H1 (cell line): Measurements from ENCODE around the gene CEP250. TPM values are rescaled to one million over a fixed set of nuclear protein-coding genes. Genes with fewer than 3 reads are reported as not detected.

Experiments
- CTCF ChIA-PET: fragments of 300-600 bp; sonication (Branson Sonifier 250); formaldehyde crosslinking; loops from one replicate; lab custom pipeline; 2021; ENCODE audit not compliant: partially characterized antibody; lab: Charles Lee
- POLR2A ChIA-PET: fragments of 300-600 bp; sonication (Branson Sonifier 250); formaldehyde crosslinking; loops from one replicate; lab custom pipeline; 2021; ENCODE audit warnings: inconsistent platforms; ENCODE audit not compliant: partially characterized antibody; lab: Charles Lee
- DNase-seq, 2 experiments: peaks; one replicate each; pipeline versions ENCODE4 v3.0.0 to v3.0.0-alpha.2; 2010 to 2022; ENCODE audit warnings: low spot score in 2 of 2, low read depth in 1 of 2, mixed read lengths in 1 of 2
- FAIRE-seq: peaks from 2 replicates; lab custom pipeline; 2011; peaks lifted over from hg19 to GRCh38; lab: Jason Lieb, UNC
- H2AFZ ChIP-seq: 2 replicates; pipeline ENCODE4 v1.8.1; 2012; ENCODE audit warnings: low read length, inconsistent platforms
- H2AK5ac ChIP-seq: 2 replicates; pipeline ENCODE4 v1.6.1; 2013; ENCODE audit warnings: low read depth, low read length
- H2BK120ac ChIP-seq: replicated peaks from 2 replicates; pipeline ENCODE3; 2013; ENCODE audit warnings: low read depth, low read length, inconsistent platforms
- H2BK12ac ChIP-seq: 2 replicates; pipeline ENCODE4 v1.6.1; 2013; ENCODE audit warnings: low read depth, low read length
- H2BK15ac ChIP-seq: 2 replicates; pipeline ENCODE4 v1.6.1; 2013; ENCODE audit warnings: low read length
- H2BK20ac ChIP-seq: 2 replicates; pipeline ENCODE4 v1.6.1; 2013; ENCODE audit warnings: low read length
- H2BK5ac ChIP-seq: 2 replicates; pipeline ENCODE4 v1.6.1; 2013; ENCODE audit warnings: low read depth, low read length
- H3K14ac ChIP-seq: 2 replicates; pipeline ENCODE4 v1.6.1; 2013; ENCODE audit warnings: inconsistent platforms; ENCODE audit not compliant: insufficient read length
- H3K18ac ChIP-seq: 2 replicates; pipeline ENCODE4 v1.6.1; 2013; ENCODE audit warnings: low read length; ENCODE audit errors: extremely low read depth
- H3K23ac ChIP-seq: 2 replicates; pipeline ENCODE4 v1.6.1; 2013; ENCODE audit warnings: inconsistent platforms; ENCODE audit not compliant: insufficient read length
- H3K23me2 ChIP-seq: 2 replicates; pipeline ENCODE4 v1.6.1; 2013; ENCODE audit warnings: low read depth, low read length
- H3K27ac ChIP-seq: 2 replicates; pipeline ENCODE4 v1.6.1; 2011; ENCODE audit warnings: low read depth, low read length, inconsistent platforms
- H3K27me3 ChIP-seq, 4 experiments: replicated peaks in 1 of 4; 1 replicate in 1 of 4; 2 replicates in 3 of 4; pipeline versions ENCODE4 v1.6.1 to v1.8.1; 2011 to 2013; ENCODE audit warnings: low read length in 3 of 4, mild to moderate bottlenecking in 3 of 4, inconsistent platforms in 2 of 4, mixed read lengths in 2 of 4, moderate library complexity in 1 of 4; ENCODE audit not compliant: control insufficient read depth in 3 of 4, insufficient read depth in 3 of 4; ENCODE audit errors: extremely low read depth in 1 of 4
- H3K36me3 ChIP-seq, 4 experiments: 2 replicates each; pipeline versions ENCODE4 v1.6.1 to v1.8.1; 2011 to 2013; ENCODE audit warnings: mild to moderate bottlenecking in 4 of 4, low read length in 3 of 4, moderate library complexity in 2 of 4, control low read depth in 1 of 4, inconsistent platforms in 1 of 4; ENCODE audit not compliant: insufficient read depth in 4 of 4, control insufficient read depth in 2 of 4
- H3K4ac ChIP-seq: replicated peaks from 2 replicates; pipeline ENCODE3; 2013; ENCODE audit warnings: low read length, low read depth, mixed read lengths, inconsistent platforms; ENCODE audit not compliant: insufficient read length
- H3K4me1 ChIP-seq, 4 experiments: replicated peaks in 1 of 4; 1 replicate in 1 of 4; 2 replicates in 3 of 4; pipeline versions ENCODE4 v1.6.1 to v1.8.1; 2011 to 2013; ENCODE audit warnings: low read length in 3 of 4, inconsistent platforms in 2 of 4, mixed read lengths in 1 of 4; ENCODE audit not compliant: insufficient read depth in 4 of 4, control insufficient read depth in 3 of 4
- H3K4me2 ChIP-seq, 2 experiments: 2 replicates each; pipeline versions ENCODE4 v1.6.1 to v1.8.1; 2011 to 2013; ENCODE audit warnings: low read depth in 2 of 2, low read length in 2 of 2, control low read depth in 1 of 2, inconsistent platforms in 1 of 2, mild to moderate bottlenecking in 1 of 2; ENCODE audit not compliant: insufficient read depth in 1 of 2
- H3K4me3 ChIP-seq, 4 experiments: fragments of 200-600, 300-600 bp in 1 of 4; sonication (generic), shearing (Covaris generic), sonication (Bioruptor Twin) in 1 of 4; 2 replicates each; pipeline versions ENCODE4 v1.5.1 to v1.8.1; 2011 to 2016; ENCODE audit warnings: low read length in 4 of 4, low read depth in 3 of 4, control low read depth in 2 of 4, inconsistent platforms in 2 of 4, mild to moderate bottlenecking in 2 of 4, mixed read lengths in 1 of 4, moderate library complexity in 1 of 4; ENCODE audit not compliant: insufficient read depth in 2 of 4; ENCODE audit errors: extremely low read depth in 1 of 4
- H3K56ac ChIP-seq: replicated peaks from 2 replicates; pipeline ENCODE3; 2013; ENCODE audit warnings: low read depth, mild to moderate bottlenecking, mixed read lengths, low read length, inconsistent platforms; ENCODE audit not compliant: insufficient read length
- H3K79me1 ChIP-seq: 2 replicates; pipeline ENCODE4 v1.6.1; 2013; ENCODE audit warnings: low read depth, low read length, control low read depth
- H3K79me2 ChIP-seq, 2 experiments: 2 replicates each; pipeline versions ENCODE4 v1.6.1 to v1.8.1; 2012 to 2013; ENCODE audit warnings: low read length in 2 of 2, mild to moderate bottlenecking in 2 of 2, inconsistent platforms in 1 of 2; ENCODE audit not compliant: insufficient read depth in 2 of 2, control insufficient read depth in 1 of 2
- H3K9ac ChIP-seq, 4 experiments: replicated peaks in 1 of 4; 1 replicate in 1 of 4; 2 replicates in 3 of 4; pipeline versions ENCODE4 v1.6.1 to v1.8.1; 2011 to 2013; ENCODE audit warnings: low read depth in 3 of 4, low read length in 3 of 4, control low read depth in 2 of 4, mild to moderate bottlenecking in 2 of 4, moderate library complexity in 2 of 4, inconsistent platforms in 1 of 4; ENCODE audit errors: extremely low read depth in 1 of 4
- H3K9me3 ChIP-seq, 2 experiments: 2 replicates each; pipeline versions ENCODE4 v1.6.1 to v1.8.1; 2012 to 2013; ENCODE audit warnings: mild to moderate bottlenecking in 2 of 2, moderate library complexity in 2 of 2, control low read depth in 1 of 2, inconsistent platforms in 1 of 2, low read depth in 1 of 2, low read length in 1 of 2, mixed read lengths in 1 of 2; ENCODE audit not compliant: insufficient read depth in 2 of 2
- H4K20me1 ChIP-seq, 2 experiments: replicated peaks in 1 of 2; 2 replicates each; pipeline versions ENCODE3 to v1.8.1; 2011 to 2013; ENCODE audit warnings: inconsistent platforms in 2 of 2, low read length in 2 of 2, mild to moderate bottlenecking in 1 of 2; ENCODE audit not compliant: insufficient read depth in 2 of 2, control insufficient read depth in 1 of 2
- H4K5ac ChIP-seq: 2 replicates; pipeline ENCODE4 v1.6.1; 2013; ENCODE audit warnings: low read length, low read depth, mixed read lengths, inconsistent platforms; ENCODE audit not compliant: insufficient read length
- H4K8ac ChIP-seq: 2 replicates; pipeline ENCODE4 v1.8.0; 2013; ENCODE audit warnings: mild to moderate bottlenecking, moderate library complexity, low read length, inconsistent platforms; ENCODE audit not compliant: insufficient read depth; ENCODE audit errors: extremely low read depth
- H4K91ac ChIP-seq: replicated peaks from 2 replicates; pipeline ENCODE3; 2013; ENCODE audit warnings: low read length, mixed read lengths, inconsistent platforms; ENCODE audit not compliant: insufficient read length
- ATF3 ChIP-seq: IDR thresholded peaks from 2 replicates; pipeline ENCODE4 v1.6.1; 2011; ENCODE audit warnings: low read depth, mild to moderate bottlenecking, low read length; ENCODE audit not compliant: insufficient read depth
- CEBPB ChIP-seq: IDR thresholded peaks from 2 replicates; pipeline ENCODE4 v1.6.1; 2012; ENCODE audit warnings: low read depth, low read length
- CTBP2 ChIP-seq: IDR thresholded peaks from 2 replicates; pipeline ENCODE4 v1.7.0; 2011; ENCODE audit warnings: borderline replicate concordance, mild to moderate bottlenecking, moderate library complexity, mixed read lengths, low read length; ENCODE audit not compliant: insufficient read depth, insufficient read length
- EP300 ChIP-seq, 2 experiments: IDR thresholded peaks; 1 replicate in 1 of 2; 2 replicates in 1 of 2; pipeline ENCODE4 v1.6.1; 2011 to 2012; ENCODE audit warnings: low read depth in 2 of 2, low read length in 2 of 2, mild to moderate bottlenecking in 2 of 2, borderline replicate concordance in 1 of 2, inconsistent platforms in 1 of 2, moderate library complexity in 1 of 2
- EZH2 ChIP-seq: fragments of 200-600 bp; sonication (generic); IDR thresholded peaks from 2 replicates; pipeline ENCODE4 v1.7.1; 2012; ENCODE audit warnings: low read depth, mild to moderate bottlenecking, moderate library complexity, low read length, inconsistent platforms; ENCODE audit not compliant: severe bottlenecking
- FOSL1 ChIP-seq: IDR thresholded peaks from 2 replicates; pipeline ENCODE4 v1.6.1; 2011; ENCODE audit warnings: mild to moderate bottlenecking, low read depth, low read length, moderate library complexity; ENCODE audit not compliant: insufficient read depth
- JUN ChIP-seq: IDR thresholded peaks from 2 replicates; pipeline ENCODE4 v1.6.1; 2011; ENCODE audit warnings: low read depth, mild to moderate bottlenecking, improper control_type of control experiment, low read length
- MAFK ChIP-seq: IDR thresholded peaks from 2 replicates; pipeline ENCODE4 v1.6.1; 2012; ENCODE audit warnings: low read depth, mild to moderate bottlenecking, improper control_type of control experiment, low read length
- NANOG ChIP-seq: IDR thresholded peaks from 2 replicates; pipeline ENCODE4 v1.6.1; 2011; ENCODE audit warnings: low read length, low read depth, mild to moderate bottlenecking, inconsistent platforms; ENCODE audit not compliant: insufficient read depth, poor library complexity, severe bottlenecking
- RNF2 ChIP-seq: fragments of 200-900, 300-1000 bp; sonication (generic); IDR thresholded peaks from 2 replicates; pipeline ENCODE4 v1.7.1; 2016; ENCODE audit warnings: borderline replicate concordance, low read depth, mild to moderate bottlenecking, antibody characterized with exemption, low read length; ENCODE audit not compliant: poor library complexity, severe bottlenecking; ENCODE audit errors: missing control alignments
- SP4 ChIP-seq: IDR thresholded peaks from 2 replicates; pipeline ENCODE4 v1.6.1; 2012; ENCODE audit warnings: low read length, inconsistent platforms
- TCF12 ChIP-seq: IDR thresholded peaks from 2 replicates; pipeline ENCODE4 v1.6.1; 2011; ENCODE audit warnings: low read depth, mild to moderate bottlenecking, low read length
- YY1 ChIP-seq: IDR thresholded peaks from 2 replicates; pipeline ENCODE4 v1.6.1; 2011; ENCODE audit warnings: low read depth, mild to moderate bottlenecking, low read length
- WGBS, 2 experiments: shearing (Covaris generic) in 1 of 2; methylation state at CpG; one replicate each; pipeline versions ENCODE4 v1.1.6 to v1.1.7; 2013 to 2015; ENCODE audit warnings: low lambda C conversion rate in 2 of 2, mixed read lengths in 2 of 2, inconsistent platforms in 1 of 2, low coverage in 1 of 2, missing lambda C conversion rate in 1 of 2; ENCODE audit not compliant: insufficient replicate concordance in 2 of 2, insufficient coverage in 1 of 2, insufficient read length in 1 of 2; ENCODE audit errors: extremely low coverage in 1 of 2, missing lambda C conversion rate in 1 of 2; 5-methylcytosine and 5-hydroxymethylcytosine counted together
- polyA plus RNA-seq, 7 experiments: library from polyadenylated mRNA; depleted of rRNA in 3 of 7; stranded (reverse) in 5 of 7; unstranded in 2 of 7; fragments of >200 nt in 5 of 7; fragments of 200-250 nt in 2 of 7; gene quantifications; 1 replicate in 5 of 7; 2 replicates in 1 of 7; 4 replicates in 1 of 7; pipeline versions ENCODE4 v1.2.1 to v1.2.3, GENCODE V29; 2011 to 2013; ENCODE audit warnings: missing spikeins in 2 of 7, mixed read lengths in 2 of 7
- total RNA-seq: library from RNA; stranded (reverse); fragmentation: NEBNext Ultra II Directional; extraction: Animal tissue kit (Norgen Biotek cat#: 25700); gene quantifications from 2 replicates; pipeline ENCODE4 v1.2.1, GENCODE V29; 2021

CEP250 gene
- total and polyA plus RNA-seq, 2 of the 8 experiments (the other 6 are each of a cell fraction or from before 2014, with no cell fraction given) = 2.6 to 33.7 TPM

GRCh38 chr20:35490736-35491181, 35.4 kb downstream of the CEP250 start:
- no peak overlapping the region for H3K9ac ChIP-seq
- WGBS, 2 experiments = 97% methylated on average over 6 of the region's 6 CpGs; no CpG with 5 or more reads in 1 of the 2 experiments
- H3K23ac ChIP-seq = no peak overlapping the region
- H3K79me1 ChIP-seq = no peaks in the 10 kb centered on the region
- no peaks in the 10 kb centered on the region for H3K4me1 ChIP-seq
- H3K14ac ChIP-seq = no peak overlapping the region
- H3K18ac ChIP-seq = no peak overlapping the region
- no peaks in the 10 kb centered on the region for H3K23me2 ChIP-seq
- no peak overlapping the region for H2BK120ac ChIP-seq
- ChIA-PET POLR2A (interaction anchor here (1.0 to 1.5 kb wide), 2 partner anchors 11 to 51 kb away, joined by 3 read pairs; no protein-coding TSS in a partner anchor), CTCF (interaction anchor here (1.0 to 1.7 kb wide), 3 partner anchors 9 to 16 kb away, joined by 3 to 10 read pairs (median 4); no protein-coding TSS in a partner anchor)
- H3K4ac ChIP-seq = no peak overlapping the region
- FAIRE-seq = no peak
- peaks cover 0 to under 1% of the 10 kb centered on the region in 2 experiments for H4K20me1 ChIP-seq
- no peak overlapping the region for H3K27ac ChIP-seq
- no peak overlapping the region for H2AK5ac ChIP-seq
- H3K79me2 ChIP-seq = no peaks in the 10 kb centered on the region
- H4K91ac ChIP-seq = no peak overlapping the region
- H3K36me3 ChIP-seq = peaks cover 20 to 49% (median 37%) of the 10 kb centered on the region in 4 experiments
- H3K56ac ChIP-seq = no peak overlapping the region
- H4K5ac ChIP-seq = no peak overlapping the region
- no peak overlapping the region for H3K4me2 ChIP-seq
- H3K9me3 ChIP-seq = no peaks in the 10 kb centered on the region
- no peak for DNase-seq
- no peak overlapping the region for H2BK5ac ChIP-seq
- no peak overlapping the region for H2AFZ ChIP-seq
- no peak overlapping the region for H3K4me3 ChIP-seq
- H2BK15ac ChIP-seq = no peak overlapping the region
- no peak overlapping the region for H2BK12ac ChIP-seq
- H3K27me3 ChIP-seq = no peaks in the 10 kb centered on the region
- no peak overlapping the region for H4K8ac ChIP-seq
- H2BK20ac ChIP-seq = no peak overlapping the region
- TF ChIP-seq EP300 (IDR thresholded peaks at IDR 0.05; ENCODE audit: borderline replicate concordance in 1 of 2, low read depth in 2 of 2, low read length in 2 of 2) = no peak
- no peak for TF ChIP-seq CTBP2
- TF ChIP-seq CEBPB = no peak
- TF ChIP-seq NANOG = no peak
- TF ChIP-seq SP4 = no peak
- TF ChIP-seq EZH2 = no peak
- TF ChIP-seq ATF3 = no peak
- TF ChIP-seq RNF2 = no peak
- no peak for TF ChIP-seq YY1
- no peak for TF ChIP-seq FOSL1
- TF ChIP-seq MAFK = no peak
- no peak for TF ChIP-seq JUN
- no peak for TF ChIP-seq TCF12
